ENCODE data around the gene AMIGO3.

GRCh38 chr3:49715611-49716121 lies 3.8 kb downstream of the AMIGO3 start:
- TF ChIP-seq, protein P1, sequence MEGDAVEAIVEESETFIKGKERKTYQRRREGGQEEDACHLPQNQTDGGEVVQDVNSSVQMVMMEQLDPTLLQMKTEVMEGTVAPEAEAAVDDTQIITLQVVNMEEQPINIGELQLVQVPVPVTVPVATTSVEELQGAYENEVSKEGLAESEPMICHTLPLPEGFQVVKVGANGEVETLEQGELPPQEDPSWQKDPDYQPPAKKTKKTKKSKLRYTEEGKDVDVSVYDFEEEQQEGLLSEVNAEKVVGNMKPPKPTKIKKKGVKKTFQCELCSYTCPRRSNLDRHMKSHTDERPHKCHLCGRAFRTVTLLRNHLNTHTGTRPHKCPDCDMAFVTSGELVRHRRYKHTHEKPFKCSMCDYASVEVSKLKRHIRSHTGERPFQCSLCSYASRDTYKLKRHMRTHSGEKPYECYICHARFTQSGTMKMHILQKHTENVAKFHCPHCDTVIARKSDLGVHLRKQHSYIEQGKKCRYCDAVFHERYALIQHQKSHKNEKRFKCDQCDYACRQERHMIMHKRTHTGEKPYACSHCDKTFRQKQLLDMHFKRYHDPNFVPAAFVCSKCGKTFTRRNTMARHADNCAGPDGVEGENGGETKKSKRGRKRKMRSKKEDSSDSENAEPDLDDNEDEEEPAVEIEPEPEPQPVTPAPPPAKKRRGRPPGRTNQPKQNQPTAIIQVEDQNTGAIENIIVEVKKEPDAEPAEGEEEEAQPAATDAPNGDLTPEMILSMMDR (conservative IDR thresholded peaks at IDR 0.05 in 1 of 2, IDR thresholded peaks at IDR 0.05 in 1 of 2; ENCODE audit: extremely low read depth in 1 of 2, insufficient read depth in 1 of 2, low read depth in 1 of 2, low read length in 2 of 2), result no peak
- no peak for TF ChIP-seq EZH2 (IDR thresholded peaks at IDR 0.05; ENCODE audit: borderline replicate concordance, low read length)
